ENCODE data around the gene OR2L13. TPM values are rescaled to one million over a fixed set of nuclear protein-coding genes. Genes with fewer than 3 reads are reported as not detected.
"Not testable (repeated sequence)": the region's sequence is repeated elsewhere in the genome, so short reads cannot be mapped to it uniquely, and the experiment has no call there.

The OR2L13 gene
- total RNA-seq, 2 experiments from 2014 or later = not detected

DNA sequence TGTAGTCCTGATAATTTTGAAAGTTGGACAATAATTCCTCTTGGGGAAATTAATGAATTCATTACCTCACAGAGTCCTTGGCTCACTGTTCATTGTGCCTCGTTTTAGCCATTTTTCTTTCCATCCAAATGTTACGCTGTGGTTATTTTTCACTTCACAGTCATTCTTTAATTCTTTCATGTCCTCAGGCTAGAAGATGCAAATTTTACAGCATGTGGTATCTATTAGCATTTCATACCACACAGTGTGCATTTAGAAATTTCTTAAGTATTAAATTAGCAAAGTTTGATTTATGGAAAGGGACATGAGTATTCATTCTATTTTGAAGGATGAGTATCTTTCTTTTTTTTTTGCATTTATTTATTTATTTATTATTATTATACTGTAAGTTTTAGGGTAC lies 29.9 kb upstream of the OR2L13 start:
- Histone ChIP-seq H3K4me2 (ENCODE audit: low read length) (no peak overlapping the region), H3K4me3 (ENCODE audit: low read depth, low read length, poor library complexity, severe bottlenecking) (no peak overlapping the region), H3K9me3 (ENCODE audit: low read length) (no peaks in the 10 kb centered on the region), H3K27ac (ENCODE audit: low read depth, low read length, poor library complexity, severe bottlenecking) (no peak overlapping the region), H4K20me1 (ENCODE audit: insufficient read depth, low read length) (no peaks in the 10 kb centered on the region), H3K9me2 (ENCODE audit: insufficient read depth, low read length) (no peaks in the 10 kb centered on the region), H3K4me1 (ENCODE audit: insufficient read depth, low read length, poor library complexity, severe bottlenecking) (no peaks in the 10 kb centered on the region), H2AFZ (ENCODE audit: low read length) (no peak overlapping the region), H3K79me2 (ENCODE audit: insufficient read depth, low read depth, low read length) (no peaks in the 10 kb centered on the region), H3K36me3 (ENCODE audit: insufficient read depth, low read length) (no peaks in the 10 kb centered on the region)
- TF ChIP-seq, protein P1, sequence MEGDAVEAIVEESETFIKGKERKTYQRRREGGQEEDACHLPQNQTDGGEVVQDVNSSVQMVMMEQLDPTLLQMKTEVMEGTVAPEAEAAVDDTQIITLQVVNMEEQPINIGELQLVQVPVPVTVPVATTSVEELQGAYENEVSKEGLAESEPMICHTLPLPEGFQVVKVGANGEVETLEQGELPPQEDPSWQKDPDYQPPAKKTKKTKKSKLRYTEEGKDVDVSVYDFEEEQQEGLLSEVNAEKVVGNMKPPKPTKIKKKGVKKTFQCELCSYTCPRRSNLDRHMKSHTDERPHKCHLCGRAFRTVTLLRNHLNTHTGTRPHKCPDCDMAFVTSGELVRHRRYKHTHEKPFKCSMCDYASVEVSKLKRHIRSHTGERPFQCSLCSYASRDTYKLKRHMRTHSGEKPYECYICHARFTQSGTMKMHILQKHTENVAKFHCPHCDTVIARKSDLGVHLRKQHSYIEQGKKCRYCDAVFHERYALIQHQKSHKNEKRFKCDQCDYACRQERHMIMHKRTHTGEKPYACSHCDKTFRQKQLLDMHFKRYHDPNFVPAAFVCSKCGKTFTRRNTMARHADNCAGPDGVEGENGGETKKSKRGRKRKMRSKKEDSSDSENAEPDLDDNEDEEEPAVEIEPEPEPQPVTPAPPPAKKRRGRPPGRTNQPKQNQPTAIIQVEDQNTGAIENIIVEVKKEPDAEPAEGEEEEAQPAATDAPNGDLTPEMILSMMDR (conservative IDR thresholded peaks at IDR 0.05; ENCODE audit: low read length) = no peak
- TF ChIP-seq EZH2phosphoT487 (IDR thresholded peaks at IDR 0.05; ENCODE audit: borderline replicate concordance, low read depth, low read length) = no peak
- ChIA-PET CTCF (ENCODE audit: unreplicated experiment) (no interaction called here), POLR2A (no interaction called here)
- DNase-seq (ENCODE audit: low spot score) = no peak
- intact Hi-C loops (cut with micrococcal nuclease; ENCODE audit: unreplicated experiment) = no loop called here
- no TSS peak for BruUV-seq (replicated peaks)

DNA sequence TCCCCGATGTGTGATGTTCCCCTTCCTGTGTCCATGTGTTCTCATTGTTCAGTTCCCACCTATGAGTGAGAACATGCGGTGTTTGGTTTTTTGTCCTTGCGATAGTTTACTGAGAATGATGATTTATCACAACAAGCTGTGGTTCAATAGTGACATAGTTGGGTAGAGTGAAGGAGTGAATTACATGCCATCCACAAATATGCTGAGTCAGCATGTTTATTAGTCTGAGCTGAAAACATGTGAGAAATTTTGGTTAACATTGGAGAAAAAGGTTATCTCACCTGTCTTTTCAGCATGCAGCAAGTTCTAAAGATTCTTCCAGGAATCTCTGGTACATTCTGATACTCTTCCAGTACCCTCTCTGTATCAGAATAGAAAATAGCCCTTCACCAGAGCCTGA lies 29.4 kb upstream of the OR2L13 start:
- BruUV-seq (replicated peaks) = no TSS peak
- no peak for DNase-seq (ENCODE audit: low spot score)
- intact Hi-C loops (cut with micrococcal nuclease; ENCODE audit: unreplicated experiment) = no loop called here
- no peak overlapping the region for H2AFZ ChIP-seq (ENCODE audit: low read length)
- H3K27ac ChIP-seq (ENCODE audit: low read depth, low read length, poor library complexity, severe bottlenecking) = no peak overlapping the region
- H4K20me1 ChIP-seq (ENCODE audit: insufficient read depth, low read length) = no peaks in the 10 kb centered on the region
- TF ChIP-seq, protein P1 (conservative IDR thresholded peaks at IDR 0.05; ENCODE audit: low read length) = no peak
- no peak for TF ChIP-seq EZH2phosphoT487 (IDR thresholded peaks at IDR 0.05; ENCODE audit: borderline replicate concordance, low read depth, low read length)
- H3K4me2 ChIP-seq (ENCODE audit: low read length) = no peak overlapping the region
- H3K4me3 ChIP-seq (ENCODE audit: low read depth, low read length, poor library complexity, severe bottlenecking) = no peak overlapping the region
- no peaks in the 10 kb centered on the region for H3K4me1 ChIP-seq (ENCODE audit: insufficient read depth, low read length, poor library complexity, severe bottlenecking)
- no peaks in the 10 kb centered on the region for H3K9me2 ChIP-seq (ENCODE audit: insufficient read depth, low read length)
- no peaks in the 10 kb centered on the region for H3K79me2 ChIP-seq (ENCODE audit: insufficient read depth, low read depth, low read length)
- ChIA-PET CTCF (ENCODE audit: unreplicated experiment) (no interaction called here), POLR2A (no interaction called here)
- no peaks in the 10 kb centered on the region for H3K36me3 ChIP-seq (ENCODE audit: insufficient read depth, low read length)
- no peaks in the 10 kb centered on the region for H3K9me3 ChIP-seq (ENCODE audit: low read length)

DNA sequence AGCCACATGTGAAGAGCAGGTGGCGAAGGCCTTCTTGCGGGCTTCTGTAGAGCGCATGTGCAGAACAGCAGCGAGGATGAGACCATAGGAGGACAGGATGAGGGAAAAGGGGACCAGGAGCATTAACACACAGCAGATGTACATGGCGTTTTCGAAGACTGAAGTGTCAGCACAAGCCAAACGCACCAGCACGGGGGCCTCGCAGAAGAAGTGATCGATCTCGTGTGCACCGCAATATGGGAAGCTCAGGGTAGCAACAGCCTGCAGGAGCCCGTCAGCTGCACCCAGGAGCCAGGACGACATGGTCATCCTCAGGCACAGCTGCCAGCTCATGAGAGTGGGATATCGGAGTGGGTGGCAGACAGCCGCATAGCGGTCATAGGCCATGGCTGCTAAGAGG lies 11.1 kb upstream of the OR2L13 start:
- H3K4me2 ChIP-seq (ENCODE audit: low read length); H3K9me2 ChIP-seq (ENCODE audit: insufficient read depth, low read length); H3K4me3 ChIP-seq (ENCODE audit: low read depth, low read length, poor library complexity, severe bottlenecking); BruUV-seq (replicated peaks); H3K79me2 ChIP-seq (ENCODE audit: insufficient read depth, low read depth, low read length); H2AFZ ChIP-seq (ENCODE audit: low read length); H3K9me3 ChIP-seq (ENCODE audit: low read length); H3K4me1 ChIP-seq (ENCODE audit: insufficient read depth, low read length, poor library complexity, severe bottlenecking); H3K36me3 ChIP-seq (ENCODE audit: insufficient read depth, low read length); H3K27ac ChIP-seq (ENCODE audit: low read depth, low read length, poor library complexity, severe bottlenecking); CTCF ChIA-PET (ENCODE audit: unreplicated experiment); intact Hi-C loops (cut with micrococcal nuclease; ENCODE audit: unreplicated experiment); H4K20me1 ChIP-seq (ENCODE audit: insufficient read depth, low read length); POLR2A ChIA-PET; DNase-seq (ENCODE audit: low spot score): not testable (repeated sequence)

All from OCI-LY7 (cell line).